ENCODE measurements around the gene GLS2.

GLS2 gene

GRCh38 chr12:56437430-56438176 lies 50.4 kb downstream of the GLS2 start:
- H3K27ac ChIP-seq (ENCODE audit: low read depth, low read length), result no peak overlapping the region
- H3K27me3 ChIP-seq (ENCODE audit: control insufficient read depth, insufficient read depth, low read length), result no peaks in the 10 kb centered on the region
- H3K4me1 ChIP-seq (ENCODE audit: control insufficient read depth, insufficient read depth, low read length), result no peaks in the 10 kb centered on the region; the same call in 1 of the 2 replicates
- peaks cover 20% of the 10 kb centered on the region for H3K36me3 ChIP-seq (ENCODE audit: control insufficient read depth, insufficient read depth, low read length)
- no peak overlapping the region for H3K9ac ChIP-seq (ENCODE audit: low read length)
- H3K9me3 ChIP-seq (ENCODE audit: control insufficient read depth, insufficient read depth, low read depth, low read length), result no peaks in the 10 kb centered on the region
- H3K4me3 ChIP-seq (ENCODE audit: low read depth, low read length), result no peak overlapping the region

GRCh38 chr12:56434828-56435227 lies 53.1 kb downstream of the GLS2 start:
- Histone ChIP-seq H3K27ac (ENCODE audit: low read depth, low read length) (no peak overlapping the region), H3K27me3 (ENCODE audit: control insufficient read depth, insufficient read depth, low read length) (no peaks in the 10 kb centered on the region), H3K9ac (ENCODE audit: low read length) (no peak overlapping the region), H3K9me3 (ENCODE audit: control insufficient read depth, insufficient read depth, low read depth, low read length) (no peaks in the 10 kb centered on the region), H3K4me3 (ENCODE audit: low read depth, low read length) (no peak overlapping the region), H3K36me3 (ENCODE audit: control insufficient read depth, insufficient read depth, low read length) (peaks cover 38% of the 10 kb centered on the region), H3K4me1 (ENCODE audit: control insufficient read depth, insufficient read depth, low read length) (no peaks in the 10 kb centered on the region; the same call in 1 of the 2 replicates)

- H3K4me3 ChIP-seq (ENCODE audit: low read depth, low read length), result no peak overlapping the region
- H3K9me3 ChIP-seq (ENCODE audit: control insufficient read depth, insufficient read depth, low read depth, low read length), result no peaks in the 10 kb centered on the region
- no peak overlapping the region for H3K9ac ChIP-seq (ENCODE audit: low read length)
- no peak overlapping the region for H3K27ac ChIP-seq (ENCODE audit: low read depth, low read length)
- H3K36me3 ChIP-seq (ENCODE audit: control insufficient read depth, insufficient read depth, low read length), result peaks cover 63% of the 10 kb centered on the region
- H3K27me3 ChIP-seq (ENCODE audit: control insufficient read depth, insufficient read depth, low read length), result no peaks in the 10 kb centered on the region
- H3K4me1 ChIP-seq (ENCODE audit: control insufficient read depth, insufficient read depth, low read length), result no peaks in the 10 kb centered on the region
Observed at GRCh38 chr12:56431850-56432249, 56.1 kb downstream of the GLS2 start.

GRCh38 chr12:56431288-56431687 lies 56.7 kb downstream of the GLS2 start:
- Histone ChIP-seq H3K9ac (ENCODE audit: low read length) (no peak overlapping the region), H3K4me3 (ENCODE audit: low read depth, low read length) (no peak overlapping the region), H3K27me3 (ENCODE audit: control insufficient read depth, insufficient read depth, low read length) (no peaks in the 10 kb centered on the region), H3K27ac (ENCODE audit: low read depth, low read length) (no peak overlapping the region), H3K4me1 (ENCODE audit: control insufficient read depth, insufficient read depth, low read length) (no peaks in the 10 kb centered on the region), H3K36me3 (ENCODE audit: control insufficient read depth, insufficient read depth, low read length) (peaks cover 65% of the 10 kb centered on the region), H3K9me3 (ENCODE audit: control insufficient read depth, insufficient read depth, low read depth, low read length) (no peaks in the 10 kb centered on the region)

GRCh38 chr12:56425940-56426438 lies 62.0 kb downstream of the GLS2 start:
- no peaks in the 10 kb centered on the region for H3K27me3 ChIP-seq (ENCODE audit: control insufficient read depth, insufficient read depth, low read length)
- H3K4me1 ChIP-seq (ENCODE audit: control insufficient read depth, insufficient read depth, low read length), result no peaks in the 10 kb centered on the region
- H3K36me3 ChIP-seq (ENCODE audit: control insufficient read depth, insufficient read depth, low read length), result peaks cover 88% of the 10 kb centered on the region
- H3K9me3 ChIP-seq (ENCODE audit: control insufficient read depth, insufficient read depth, low read depth, low read length), result no peaks in the 10 kb centered on the region
- no peak overlapping the region for H3K27ac ChIP-seq (ENCODE audit: low read depth, low read length)
- H3K9ac ChIP-seq (ENCODE audit: low read length), result no peak overlapping the region
- H3K4me3 ChIP-seq (ENCODE audit: low read depth, low read length), result no peak overlapping the region

GRCh38 chr12:56425193-56425592 lies 62.8 kb downstream of the GLS2 start:
- Histone ChIP-seq H3K27me3 (ENCODE audit: control insufficient read depth, insufficient read depth, low read length) (no peaks in the 10 kb centered on the region), H3K36me3 (ENCODE audit: control insufficient read depth, insufficient read depth, low read length) (peaks cover 89% of the 10 kb centered on the region), H3K27ac (ENCODE audit: low read depth, low read length) (no peak overlapping the region), H3K9me3 (ENCODE audit: control insufficient read depth, insufficient read depth, low read depth, low read length) (no peaks in the 10 kb centered on the region), H3K4me3 (ENCODE audit: low read depth, low read length) (no peak overlapping the region), H3K4me1 (ENCODE audit: control insufficient read depth, insufficient read depth, low read length) (no peaks in the 10 kb centered on the region), H3K9ac (ENCODE audit: low read length) (no peak overlapping the region)
